GM06990 (cell line): ENCODE measurements around the gene LRRC56.
"Not testable (repeated sequence)": the region's sequence is repeated elsewhere in the genome, so short reads cannot be mapped to it uniquely, and the experiment has no call there.

Source experiments
- DNase-seq: peaks from one replicate; pipeline ENCODE4 v3.0.0-alpha.2; 2011; ENCODE audit not compliant: insufficient read length; ENCODE audit errors: extremely low read depth
- H3K27me3 ChIP-seq: replicated peaks from 2 replicates; pipeline ENCODE4 v1.6.0; 2011; ENCODE audit warnings: low read length; ENCODE audit not compliant: control insufficient read depth, insufficient read depth
- H3K36me3 ChIP-seq: 2 replicates; pipeline ENCODE4 v1.5.1; 2011; ENCODE audit warnings: low read length; ENCODE audit not compliant: control insufficient read depth, insufficient read depth
- H3K4me3 ChIP-seq: replicated peaks from 2 replicates; pipeline ENCODE4 v1.5.1; 2011; ENCODE audit warnings: low read depth, mild to moderate bottlenecking, control low read depth, low read length
- TF ChIP-seq, protein P1 (sequence below): IDR thresholded peaks from 2 replicates; pipeline ENCODE4 v1.5.1; 2011; ENCODE audit warnings: low read length, control low read depth, mild to moderate bottlenecking, inconsistent platforms; ENCODE audit not compliant: insufficient read depth, poor library complexity, severe bottlenecking

LRRC56 gene

DNA sequence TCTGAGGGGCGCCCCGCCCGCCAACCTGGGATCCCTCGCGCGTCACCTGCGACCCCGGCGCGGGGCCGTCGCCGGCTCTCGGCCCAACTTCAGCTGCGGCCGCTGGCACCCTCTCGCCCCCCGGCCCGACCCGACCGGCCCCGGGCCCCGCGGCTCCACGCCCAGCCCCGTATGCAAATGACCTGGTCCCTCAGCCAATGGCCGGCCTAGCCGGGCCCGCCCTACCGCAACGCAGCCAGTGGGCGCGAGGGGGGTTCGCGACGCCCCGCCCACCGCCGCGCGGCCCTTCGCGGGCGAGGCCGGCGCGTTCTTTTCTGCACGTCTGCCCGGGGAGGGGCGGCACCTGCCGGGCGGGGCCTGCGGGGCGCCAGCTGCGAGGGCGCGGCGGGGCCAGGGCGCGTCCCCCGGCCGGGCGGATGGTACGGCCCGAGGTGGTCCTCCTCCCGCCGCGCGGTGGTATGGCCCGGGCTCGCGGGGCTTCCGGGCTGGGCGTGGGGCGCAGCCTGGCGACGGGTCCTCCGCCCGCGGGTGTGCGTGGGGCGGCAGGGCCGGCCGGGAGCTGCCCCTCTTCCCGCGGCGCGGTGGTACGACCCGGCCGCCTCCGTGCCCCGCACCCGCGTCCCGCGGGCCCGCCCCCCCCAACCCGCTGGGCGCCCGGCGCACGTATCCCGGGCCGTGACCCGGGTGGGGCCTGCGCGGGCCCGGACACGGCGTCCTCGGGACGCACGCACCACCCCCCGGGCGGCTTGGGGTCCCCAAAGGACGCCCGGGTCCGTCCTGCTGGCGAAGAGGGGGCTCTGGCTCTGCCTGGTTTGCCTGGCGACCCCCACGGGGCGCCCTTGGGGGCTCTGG is 31.2 kb downstream of the LRRC56 start:
- H3K27me3 ChIP-seq: no peaks in the 10 kb centered on the region
- peaks cover 5% of the 10 kb centered on the region for H3K36me3 ChIP-seq
- TF ChIP-seq, protein P1, sequence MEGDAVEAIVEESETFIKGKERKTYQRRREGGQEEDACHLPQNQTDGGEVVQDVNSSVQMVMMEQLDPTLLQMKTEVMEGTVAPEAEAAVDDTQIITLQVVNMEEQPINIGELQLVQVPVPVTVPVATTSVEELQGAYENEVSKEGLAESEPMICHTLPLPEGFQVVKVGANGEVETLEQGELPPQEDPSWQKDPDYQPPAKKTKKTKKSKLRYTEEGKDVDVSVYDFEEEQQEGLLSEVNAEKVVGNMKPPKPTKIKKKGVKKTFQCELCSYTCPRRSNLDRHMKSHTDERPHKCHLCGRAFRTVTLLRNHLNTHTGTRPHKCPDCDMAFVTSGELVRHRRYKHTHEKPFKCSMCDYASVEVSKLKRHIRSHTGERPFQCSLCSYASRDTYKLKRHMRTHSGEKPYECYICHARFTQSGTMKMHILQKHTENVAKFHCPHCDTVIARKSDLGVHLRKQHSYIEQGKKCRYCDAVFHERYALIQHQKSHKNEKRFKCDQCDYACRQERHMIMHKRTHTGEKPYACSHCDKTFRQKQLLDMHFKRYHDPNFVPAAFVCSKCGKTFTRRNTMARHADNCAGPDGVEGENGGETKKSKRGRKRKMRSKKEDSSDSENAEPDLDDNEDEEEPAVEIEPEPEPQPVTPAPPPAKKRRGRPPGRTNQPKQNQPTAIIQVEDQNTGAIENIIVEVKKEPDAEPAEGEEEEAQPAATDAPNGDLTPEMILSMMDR: no peak
- DNase-seq: peak; percentile 98
- peak overlapping the region; percentile 76 for H3K4me3 ChIP-seq

DNA sequence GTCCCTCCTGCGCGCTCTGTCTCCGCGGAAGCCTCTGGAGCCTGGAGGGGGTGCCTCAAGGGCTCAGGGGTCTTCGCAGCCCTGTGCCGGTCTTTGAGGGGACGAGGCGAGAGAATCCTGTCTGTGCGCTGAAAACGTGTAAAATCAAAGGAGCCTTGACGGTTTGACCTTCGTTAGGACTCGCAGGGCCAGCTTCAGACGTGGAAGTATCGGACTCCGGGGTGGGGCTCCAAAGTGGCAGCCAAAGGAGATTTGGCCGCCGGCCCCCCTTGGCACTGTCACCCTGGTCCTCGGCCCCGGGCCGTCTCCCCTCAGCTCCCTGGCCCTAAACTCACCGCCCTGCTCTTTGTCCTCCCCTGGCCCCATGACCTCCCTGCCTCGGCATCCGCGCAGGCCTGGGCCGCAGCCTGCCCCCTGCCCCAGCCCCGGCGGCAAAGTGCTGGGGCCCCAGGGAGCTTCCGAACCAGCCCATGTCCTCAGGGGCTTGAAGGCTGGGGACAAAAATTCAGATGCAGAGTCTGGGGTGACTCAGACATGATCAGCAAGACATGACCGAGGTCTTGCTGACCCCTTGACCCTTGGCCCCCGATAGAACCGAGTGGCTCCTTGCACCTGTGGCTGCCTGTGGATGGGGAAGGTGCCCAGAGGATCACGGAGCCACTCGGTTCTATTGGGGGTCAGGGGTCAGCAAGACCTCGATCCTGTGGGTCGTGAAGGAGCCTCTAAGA is 32.0 kb downstream of the LRRC56 start:
- peaks cover 3% of the 10 kb centered on the region for H3K36me3 ChIP-seq
- H3K27me3 ChIP-seq: no peaks in the 10 kb centered on the region
- DNase-seq: no peak
- H3K4me3 ChIP-seq: peak overlapping the region; percentile 72
- TF ChIP-seq, protein P1: no peak

DNA sequence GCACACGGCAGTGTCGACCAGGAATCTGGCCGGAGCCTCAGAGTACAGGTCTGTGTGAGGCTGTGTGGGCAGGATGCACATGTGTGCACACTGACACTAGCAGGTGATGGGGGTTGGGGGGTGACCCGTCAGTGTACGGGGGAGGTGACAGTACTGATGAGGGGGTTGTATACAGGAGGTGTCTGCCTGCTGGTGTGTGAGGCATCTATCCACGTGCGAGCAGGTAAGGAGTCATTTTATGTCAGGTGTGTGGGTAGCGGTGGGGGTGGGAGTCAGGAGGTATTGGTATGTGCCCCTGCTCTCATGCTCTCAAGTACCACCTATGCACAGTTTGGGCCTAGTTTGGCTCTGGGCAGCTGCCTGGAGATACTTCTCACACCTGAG is 34.5 kb downstream of the LRRC56 start:
- no peaks in the 10 kb centered on the region for H3K36me3 ChIP-seq
- no peak for DNase-seq
- peaks cover 2% of the 10 kb centered on the region; the same call in 1 of the 2 replicates for H3K27me3 ChIP-seq
- TF ChIP-seq, protein P1: no peak
- H3K4me3 ChIP-seq: no peak overlapping the region

DNA sequence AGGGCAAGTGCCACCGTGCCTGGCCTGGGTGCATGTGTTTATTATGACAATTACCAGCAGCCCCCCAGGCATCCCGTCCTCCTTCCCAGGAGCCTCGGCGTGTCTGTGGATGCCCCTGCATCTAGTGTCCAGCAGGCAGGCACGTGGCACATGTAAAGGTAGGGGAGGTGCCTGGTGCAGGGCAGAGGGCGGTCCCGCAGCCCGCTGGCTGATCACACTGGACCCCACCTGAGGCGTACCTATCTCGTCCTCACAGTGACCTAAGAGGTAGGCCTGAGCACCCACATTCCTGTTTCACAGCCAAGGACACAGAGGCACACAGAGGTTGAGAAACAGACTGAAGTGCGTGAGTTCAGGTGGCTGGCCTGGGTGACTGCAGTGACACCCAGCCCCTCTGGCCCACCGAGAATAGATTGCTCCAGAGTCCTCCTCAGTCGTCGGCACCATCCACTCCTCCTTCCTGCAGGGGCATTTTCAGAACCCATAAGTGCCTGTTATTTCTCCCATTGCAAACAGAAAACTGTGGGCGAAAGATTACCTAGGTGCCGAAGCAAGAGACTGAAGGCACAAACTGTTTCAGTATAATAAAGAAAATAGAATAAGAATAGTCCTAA is 35.9 kb downstream of the LRRC56 start:
- peaks cover 2% of the 10 kb centered on the region; the same call in 1 of the 2 replicates for H3K27me3 ChIP-seq
- H3K36me3 ChIP-seq: no peaks in the 10 kb centered on the region
- no peak overlapping the region for H3K4me3 ChIP-seq
- no peak for DNase-seq
- TF ChIP-seq, protein P1: no peak

DNA sequence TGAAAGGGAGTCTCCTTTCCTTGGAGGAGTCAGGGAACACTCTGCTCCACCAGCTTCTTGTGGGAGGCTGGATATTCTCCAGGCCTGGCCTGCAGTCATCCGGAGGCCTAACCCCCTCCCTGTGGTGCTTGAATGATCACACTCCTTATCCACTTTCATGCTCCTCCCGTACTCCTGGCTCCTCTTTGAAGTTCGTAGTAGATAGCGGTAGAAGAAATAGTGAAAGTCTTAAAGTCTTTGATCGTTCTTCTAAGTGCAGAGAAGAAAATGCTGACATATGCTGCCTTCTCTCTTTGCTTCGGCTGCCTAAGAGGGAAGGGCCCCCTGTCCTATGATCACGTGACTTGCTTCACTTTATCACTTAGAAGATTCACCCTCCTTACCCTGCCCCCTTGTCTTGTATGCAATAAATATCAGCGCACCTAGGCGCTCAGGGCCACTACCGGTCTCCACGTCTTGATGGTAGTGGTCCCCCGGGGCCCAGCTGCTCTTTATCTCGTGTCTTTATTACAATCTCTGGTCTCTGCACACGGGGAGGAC is 36.8 kb downstream of the LRRC56 start:
- H3K4me3 ChIP-seq, H3K27me3 ChIP-seq, DNase-seq, H3K36me3 ChIP-seq: not testable (repeated sequence)
